HepG2 (cell line): ENCODE data around the gene KRTAP10-8. TPM values are rescaled to one million over a fixed set of nuclear protein-coding genes. Genes with fewer than 3 reads are reported as not detected.

Experiments
- BCL6 ChIP-seq: IDR thresholded peaks from 2 replicates; pipeline ENCODE4 v1.6.1; 2016; ENCODE audit warnings: missing genetic modification reagents, missing compliant biosample characterization
- ELF3 ChIP-seq: IDR thresholded peaks from 2 replicates; pipeline ENCODE4 v1.6.1; 2016; ENCODE audit warnings: missing genetic modification reagents, missing compliant biosample characterization
- SOX6 ChIP-seq, 2 experiments: fragments of 450-650 bp in 1 of 2; sonication (generic) in 1 of 2; formaldehyde crosslinking in 1 of 2; IDR thresholded peaks; 2 replicates each; pipeline versions ENCODE4 v1.4.0 to v1.6.1; 2017 to 2020; ENCODE audit warnings: antibody characterized with exemption in 1 of 2, mild to moderate bottlenecking in 1 of 2, missing genetic modification reagents in 1 of 2
- SP5 ChIP-seq: IDR thresholded peaks from 2 replicates; pipeline ENCODE4 v1.6.1; 2016; ENCODE audit warnings: low read depth, borderline replicate concordance
- XRCC5 ChIP-seq: fragments of 200-400 bp; formaldehyde crosslinking; optimal IDR thresholded peaks from 2 replicates; pipeline ENCODE3; 2017; ENCODE audit warnings: mild to moderate bottlenecking, low read length
- ZBTB20 ChIP-seq: sonication (generic); formaldehyde crosslinking; IDR thresholded peaks from 2 replicates; pipeline ENCODE4 v1.8.1; 2023; ENCODE audit warnings: missing genetic modification reagents, low read depth, mild to moderate bottlenecking, borderline replicate concordance
- ZMYM4 ChIP-seq: sonication (generic); formaldehyde crosslinking; IDR thresholded peaks from 2 replicates; pipeline ENCODE4 v1.8.1; 2023; ENCODE audit warnings: mild to moderate bottlenecking, missing genetic modification reagents
- ZNF225 ChIP-seq: sonication (generic); formaldehyde crosslinking; IDR thresholded peaks from 2 replicates; pipeline ENCODE4 v1.4.0; 2020; ENCODE audit warnings: mild to moderate bottlenecking, missing genetic modification reagents
- ZNF350 ChIP-seq: sonication (generic); formaldehyde crosslinking; IDR thresholded peaks from 2 replicates; pipeline ENCODE4 v1.4.0; 2020; ENCODE audit warnings: mild to moderate bottlenecking, low read depth, missing genetic modification reagents, borderline replicate concordance
- ZNF543 ChIP-seq: sonication (generic); formaldehyde crosslinking; IDR thresholded peaks from 2 replicates; pipeline ENCODE4 v1.4.0; 2020; ENCODE audit warnings: mild to moderate bottlenecking, missing genetic modification reagents
- polyA plus RNA-seq, 8 experiments: library from polyadenylated mRNA; depleted of rRNA in 3 of 8; stranded (reverse) in 7 of 8; unstranded in 1 of 8; fragments of >200 nt; fragmentation: Illumina TruSeq in 4 of 8; extraction: Trizol in 4 of 8; gene quantifications; 2 replicates each; pipeline versions ENCODE4 v1.2.1 to v1.2.3, GENCODE V29; 2011 to 2016; ENCODE audit warnings: low read depth in 4 of 8, missing spikeins in 1 of 8, mixed read lengths in 1 of 8; ENCODE audit not compliant: insufficient read depth in 1 of 8
- total RNA-seq, 5 experiments: library from RNA; depleted of rRNA; stranded (reverse); fragments of >200 nt; fragmentation: Illumina TruSeq; extraction: Trizol; gene quantifications; 2 replicates each; pipeline ENCODE4 v1.2.3, GENCODE V29; 2016; ENCODE audit warnings: low read depth in 1 of 5
- TF ChIP-seq, protein P1 (sequence below): sonication (generic); formaldehyde crosslinking; IDR thresholded peaks from 2 replicates; pipeline ENCODE4 v1.9.0; 2022; ENCODE audit warnings: low read depth, missing genetic modification reagents
- TF ChIP-seq, protein P2 (sequence below): sonication (generic); formaldehyde crosslinking; IDR thresholded peaks from 2 replicates; pipeline ENCODE4 v1.4.0; 2020; ENCODE audit warnings: mild to moderate bottlenecking, missing genetic modification reagents, borderline replicate concordance
- TF ChIP-seq, protein P3 (sequence below): sonication (generic); formaldehyde crosslinking; IDR thresholded peaks from 2 replicates; pipeline ENCODE4 v1.4.0; 2020; ENCODE audit warnings: missing genetic modification reagents
- TF ChIP-seq, protein P4 (sequence below): sonication (generic); IDR thresholded peaks from 2 replicates; pipeline ENCODE4 v1.6.1; 2016; ENCODE audit warnings: low read depth, borderline replicate concordance
- TF ChIP-seq, protein P5 (sequence below): sonication (generic); formaldehyde crosslinking; IDR thresholded peaks from 2 replicates; pipeline ENCODE4 v1.8.1; 2023; ENCODE audit warnings: mild to moderate bottlenecking, inconsistent platforms, moderate library complexity, missing genetic modification reagents, borderline replicate concordance

The KRTAP10-8 gene
- total and polyA plus RNA-seq, 2 of the 13 experiments (the other 11 are each of a cell fraction or from before 2014, with no cell fraction given): not detected

DNA sequence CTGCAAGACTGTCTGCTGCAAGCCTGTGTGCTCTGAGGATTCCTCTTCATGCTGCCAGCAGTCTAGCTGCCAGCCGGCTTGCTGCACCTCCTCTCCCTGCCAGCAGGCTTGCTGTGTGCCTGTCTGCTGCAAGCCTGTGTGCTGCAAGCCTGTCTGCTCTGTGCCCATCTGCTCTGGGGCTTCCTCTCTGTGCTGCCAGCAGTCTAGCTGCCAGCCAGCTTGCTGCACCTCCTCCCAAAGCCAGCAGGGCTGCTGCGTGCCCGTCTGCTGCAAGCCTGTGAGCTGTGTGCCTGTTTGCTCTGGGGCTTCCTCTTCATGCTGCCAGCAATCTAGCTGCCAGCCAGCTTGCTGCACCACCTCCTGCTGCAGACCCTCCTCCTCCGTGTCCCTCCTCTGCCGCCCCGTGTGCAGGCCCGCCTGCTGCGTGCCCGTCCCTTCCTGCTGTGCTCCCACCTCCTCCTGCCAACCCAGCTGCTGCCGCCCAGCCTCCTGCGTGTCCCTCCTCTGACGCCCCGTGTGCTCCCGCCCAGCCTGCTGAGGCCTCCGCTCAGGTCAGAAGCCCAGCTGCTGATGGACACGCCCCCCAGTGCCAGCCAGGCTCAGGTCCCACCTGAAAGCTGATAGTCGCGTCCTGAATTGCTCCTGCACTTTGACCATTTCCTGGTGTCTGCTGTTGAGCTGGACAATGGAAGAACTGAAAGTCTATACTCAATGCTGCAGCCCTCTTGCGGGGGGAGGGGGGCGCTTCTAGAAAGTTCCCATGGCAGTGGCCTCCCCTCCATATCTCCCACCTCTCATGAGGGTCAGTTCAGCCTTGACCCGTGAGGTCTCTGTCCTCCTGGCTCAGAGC, 37.2 kb upstream of the KRTAP10-8 start (continued):
- TF ChIP-seq ZNF543 (CRISPR knock-in tag) (peak; percentile 83), ZBTB20 (no peak), ZMYM4 (peak; percentile 82), XRCC5 (peak; percentile 52), BCL6 (CRISPR knock-in tag) (peak; percentile 60; the same call in 1 of the 2 replicates), ZNF350 (CRISPR knock-in tag) (peak; percentile 38; the same call in 1 of the 2 replicates), ZNF225 (0 out of 2 replicates have a peak, but pooled peaks have one; percentile 38), SP5 (CRISPR knock-in tag) (peak; percentile 78; the same call in 1 of the 2 replicates), ELF3 (peak; percentile 96), SOX6 (IDR thresholded peaks at IDR 0.05) (no peak), SOX6 (CRISPR knock-in tag; IDR thresholded peaks at IDR 0.05) (peak; percentile 84)
- TF ChIP-seq, protein P1, sequence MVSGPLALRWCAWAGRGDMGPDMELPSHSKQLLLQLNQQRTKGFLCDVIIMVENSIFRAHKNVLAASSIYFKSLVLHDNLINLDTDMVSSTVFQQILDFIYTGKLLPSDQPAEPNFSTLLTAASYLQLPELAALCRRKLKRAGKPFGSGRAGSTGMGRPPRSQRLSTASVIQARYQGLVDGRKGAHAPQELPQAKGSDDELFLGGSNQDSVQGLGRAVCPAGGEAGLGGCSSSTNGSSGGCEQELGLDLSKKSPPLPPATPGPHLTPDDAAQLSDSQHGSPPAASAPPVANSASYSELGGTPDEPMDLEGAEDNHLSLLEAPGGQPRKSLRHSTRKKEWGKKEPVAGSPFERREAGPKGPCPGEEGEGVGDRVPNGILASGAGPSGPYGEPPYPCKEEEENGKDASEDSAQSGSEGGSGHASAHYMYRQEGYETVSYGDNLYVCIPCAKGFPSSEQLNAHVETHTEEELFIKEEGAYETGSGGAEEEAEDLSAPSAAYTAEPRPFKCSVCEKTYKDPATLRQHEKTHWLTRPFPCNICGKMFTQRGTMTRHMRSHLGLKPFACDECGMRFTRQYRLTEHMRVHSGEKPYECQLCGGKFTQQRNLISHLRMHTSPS (CRISPR knock-in tag): peak; percentile 94
- TF ChIP-seq, protein P2, sequence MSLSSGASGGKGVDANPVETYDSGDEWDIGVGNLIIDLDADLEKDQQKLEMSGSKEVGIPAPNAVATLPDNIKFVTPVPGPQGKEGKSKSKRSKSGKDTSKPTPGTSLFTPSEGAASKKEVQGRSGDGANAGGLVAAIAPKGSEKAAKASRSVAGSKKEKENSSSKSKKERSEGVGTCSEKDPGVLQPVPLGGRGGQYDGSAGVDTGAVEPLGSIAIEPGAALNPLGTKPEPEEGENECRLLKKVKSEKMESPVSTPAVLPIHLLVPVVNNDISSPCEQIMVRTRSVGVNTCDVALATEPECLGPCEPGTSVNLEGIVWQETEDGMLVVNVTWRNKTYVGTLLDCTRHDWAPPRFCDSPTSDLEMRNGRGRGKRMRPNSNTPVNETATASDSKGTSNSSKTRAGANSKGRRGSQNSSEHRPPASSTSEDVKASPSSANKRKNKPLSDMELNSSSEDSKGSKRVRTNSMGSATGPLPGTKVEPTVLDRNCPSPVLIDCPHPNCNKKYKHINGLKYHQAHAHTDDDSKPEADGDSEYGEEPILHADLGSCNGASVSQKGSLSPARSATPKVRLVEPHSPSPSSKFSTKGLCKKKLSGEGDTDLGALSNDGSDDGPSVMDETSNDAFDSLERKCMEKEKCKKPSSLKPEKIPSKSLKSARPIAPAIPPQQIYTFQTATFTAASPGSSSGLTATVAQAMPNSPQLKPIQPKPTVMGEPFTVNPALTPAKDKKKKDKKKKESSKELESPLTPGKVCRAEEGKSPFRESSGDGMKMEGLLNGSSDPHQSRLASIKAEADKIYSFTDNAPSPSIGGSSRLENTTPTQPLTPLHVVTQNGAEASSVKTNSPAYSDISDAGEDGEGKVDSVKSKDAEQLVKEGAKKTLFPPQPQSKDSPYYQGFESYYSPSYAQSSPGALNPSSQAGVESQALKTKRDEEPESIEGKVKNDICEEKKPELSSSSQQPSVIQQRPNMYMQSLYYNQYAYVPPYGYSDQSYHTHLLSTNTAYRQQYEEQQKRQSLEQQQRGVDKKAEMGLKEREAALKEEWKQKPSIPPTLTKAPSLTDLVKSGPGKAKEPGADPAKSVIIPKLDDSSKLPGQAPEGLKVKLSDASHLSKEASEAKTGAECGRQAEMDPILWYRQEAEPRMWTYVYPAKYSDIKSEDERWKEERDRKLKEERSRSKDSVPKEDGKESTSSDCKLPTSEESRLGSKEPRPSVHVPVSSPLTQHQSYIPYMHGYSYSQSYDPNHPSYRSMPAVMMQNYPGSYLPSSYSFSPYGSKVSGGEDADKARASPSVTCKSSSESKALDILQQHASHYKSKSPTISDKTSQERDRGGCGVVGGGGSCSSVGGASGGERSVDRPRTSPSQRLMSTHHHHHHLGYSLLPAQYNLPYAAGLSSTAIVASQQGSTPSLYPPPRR (CRISPR knock-in tag): peak; percentile 55; the same call in 1 of the 2 replicates
- TF ChIP-seq, protein P3, sequence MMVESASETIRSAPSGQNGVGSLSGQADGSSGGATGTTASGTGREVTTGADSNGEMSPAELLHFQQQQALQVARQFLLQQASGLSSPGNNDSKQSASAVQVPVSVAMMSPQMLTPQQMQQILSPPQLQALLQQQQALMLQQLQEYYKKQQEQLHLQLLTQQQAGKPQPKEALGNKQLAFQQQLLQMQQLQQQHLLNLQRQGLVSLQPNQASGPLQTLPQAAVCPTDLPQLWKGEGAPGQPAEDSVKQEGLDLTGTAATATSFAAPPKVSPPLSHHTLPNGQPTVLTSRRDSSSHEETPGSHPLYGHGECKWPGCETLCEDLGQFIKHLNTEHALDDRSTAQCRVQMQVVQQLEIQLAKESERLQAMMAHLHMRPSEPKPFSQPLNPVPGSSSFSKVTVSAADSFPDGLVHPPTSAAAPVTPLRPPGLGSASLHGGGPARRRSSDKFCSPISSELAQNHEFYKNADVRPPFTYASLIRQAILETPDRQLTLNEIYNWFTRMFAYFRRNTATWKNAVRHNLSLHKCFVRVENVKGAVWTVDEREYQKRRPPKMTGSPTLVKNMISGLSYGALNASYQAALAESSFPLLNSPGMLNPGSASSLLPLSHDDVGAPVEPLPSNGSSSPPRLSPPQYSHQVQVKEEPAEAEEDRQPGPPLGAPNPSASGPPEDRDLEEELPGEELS (CRISPR knock-in tag): peak; percentile 24; the same call in 1 of the 2 replicates
- TF ChIP-seq, protein P4, sequence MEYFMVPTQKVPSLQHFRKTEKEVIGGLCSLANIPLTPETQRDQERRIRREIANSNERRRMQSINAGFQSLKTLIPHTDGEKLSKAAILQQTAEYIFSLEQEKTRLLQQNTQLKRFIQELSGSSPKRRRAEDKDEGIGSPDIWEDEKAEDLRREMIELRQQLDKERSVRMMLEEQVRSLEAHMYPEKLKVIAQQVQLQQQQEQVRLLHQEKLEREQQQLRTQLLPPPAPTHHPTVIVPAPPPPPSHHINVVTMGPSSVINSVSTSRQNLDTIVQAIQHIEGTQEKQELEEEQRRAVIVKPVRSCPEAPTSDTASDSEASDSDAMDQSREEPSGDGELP: peak; percentile 92; the same call in 1 of the 2 replicates
- TF ChIP-seq, protein P5, sequence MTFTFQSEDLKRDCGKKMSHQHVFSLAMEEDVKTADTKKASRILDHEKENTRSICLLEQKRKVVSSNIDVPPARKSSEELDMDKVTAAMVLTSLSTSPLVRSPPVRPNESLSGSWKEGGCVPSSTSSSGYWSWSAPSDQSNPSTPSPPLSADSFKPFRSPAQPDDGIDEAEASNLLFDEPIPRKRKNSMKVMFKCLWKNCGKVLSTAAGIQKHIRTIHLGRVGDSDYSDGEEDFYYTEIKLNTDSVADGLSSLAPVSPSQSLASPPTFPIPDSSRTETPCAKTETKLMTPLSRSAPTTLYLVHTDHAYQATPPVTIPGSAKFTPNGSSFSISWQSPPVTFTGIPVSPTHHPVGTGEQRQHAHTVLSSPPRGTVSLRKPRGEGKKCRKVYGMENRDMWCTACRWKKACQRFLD: no peak
